Measurements from ENCODE around the gene TEKT3. TPM values are rescaled to one million over a fixed set of nuclear protein-coding genes. Genes with fewer than 3 reads are reported as not detected.

TEKT3 gene
- total and polyA plus RNA-seq, 2 of the 4 experiments (the other 2 are of a cell fraction): 0.15 TPM; not detected in 1

DNA sequence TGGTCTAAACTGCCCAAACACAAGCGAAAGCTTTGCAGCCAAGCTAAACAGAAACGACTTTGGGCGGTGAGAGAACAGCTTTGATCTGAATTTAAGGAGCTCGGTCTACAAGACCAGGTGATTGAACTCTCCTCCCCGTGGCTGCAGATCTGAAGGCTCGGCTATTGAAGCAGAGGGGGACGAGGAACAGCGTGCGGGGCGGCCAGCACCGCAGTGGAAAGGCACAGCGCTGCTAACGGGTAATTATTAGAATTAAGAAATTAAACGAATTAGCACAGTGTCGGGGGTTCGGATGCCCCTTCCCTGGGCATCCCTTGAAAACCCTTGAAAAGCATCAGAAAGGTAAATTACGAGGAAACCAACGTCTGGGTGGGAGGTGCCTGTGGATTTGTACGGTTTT, 431 bp downstream of the TEKT3 start:
- WGBS, 2 experiments (ENCODE audit: extremely low coverage in 2 of 2, insufficient read length in 1 of 2): 7% methylated on average over 5 of the region's 19 CpGs; no CpG with 5 or more reads in 1 of the 2 experiments
- Histone ChIP-seq H4K91ac (ENCODE audit: insufficient read depth, low read depth, low read length) (no peak overlapping the region), H3K4ac (ENCODE audit: low read depth, low read length) (no peak overlapping the region), H3K27ac (ENCODE audit: insufficient read depth, low read length) (no peak overlapping the region), H4K20me1 (ENCODE audit: insufficient read depth, low read length) (no peaks in the 10 kb centered on the region), H4K5ac (ENCODE audit: low read depth, low read length) (no peak overlapping the region), H2AK9ac (replicated peaks; ENCODE audit: low read depth, low read length, poor library complexity) (no peak overlapping the region), H3K4me2 (ENCODE audit: low read depth, low read length) (peak overlapping the region; percentile 63), H2BK15ac (ENCODE audit: low read depth, low read length) (no peak overlapping the region), H3K4me3 (ENCODE audit: insufficient read depth, low read depth, low read length) (peak overlapping the region; percentile 37), H3K79me1 (ENCODE audit: low read depth in 1 of 2, low read length in 2 of 2) (no peaks in the 10 kb centered on the region), H2AFZ (replicated peaks; ENCODE audit: low read length, poor library complexity) (peak overlapping the region; percentile 84), H3K56ac (ENCODE audit: extremely low read depth, insufficient read depth, low read length) (no peak overlapping the region), H4K8ac (ENCODE audit: low read depth in 2 of 2, low read length in 2 of 2) (no peak overlapping the region), H3K18ac (ENCODE audit: low read depth, low read length) (no peak overlapping the region), H2BK5ac (ENCODE audit: low read depth, low read length, poor library complexity, severe bottlenecking) (no peak overlapping the region), H3K14ac (replicated peaks; ENCODE audit: low read depth, low read length) (no peak overlapping the region), H3K4me1 (ENCODE audit: control insufficient read depth, insufficient read depth, low read length) (no peaks in the 10 kb centered on the region), H2BK20ac (ENCODE audit: low read depth, low read length) (no peak overlapping the region), H2AK5ac (ENCODE audit: low read depth, low read length) (no peak overlapping the region), H3K36me3 (ENCODE audit: control insufficient read depth, insufficient read depth, low read length) (no peaks in the 10 kb centered on the region), H3K9ac (ENCODE audit: low read depth, low read length) (no peak overlapping the region), H3K23ac (ENCODE audit: low read depth, low read length) (no peak overlapping the region), H3K9me3 (ENCODE audit: control insufficient read depth, insufficient read depth, low read length) (no peaks in the 10 kb centered on the region), H2BK120ac (ENCODE audit: low read depth, low read length) (no peak overlapping the region), H3K27me3 (ENCODE audit: control insufficient read depth, insufficient read depth, low read length) (peaks cover 13% of the 10 kb centered on the region), H3K9me1 (ENCODE audit: insufficient read depth, low read length) (no peaks in the 10 kb centered on the region)
- intact Hi-C loops (cut with micrococcal nuclease): loop anchor here (10.0 kb wide), 1 partner anchor 76 kb away; the partner anchor contains the start of gene PMP22
- no peak for DNase-seq
- CTCF ChIA-PET: no interaction called here
- dilution Hi-C loops (cut with HindIII; ENCODE audit: low sequenced_read_pairs, unreplicated experiment): no loop called here
- TF ChIP-seq FOS (IDR thresholded peaks at IDR 0.05; ENCODE audit: low read depth, low read length) (no peak), SMC3 (IDR thresholded peaks at IDR 0.05; ENCODE audit: low read depth, low read length) (no peak), CHD1 (IDR thresholded peaks at IDR 0.05; ENCODE audit: low read depth, low read length) (no peak), MAZ (IDR thresholded peaks at IDR 0.05; ENCODE audit: borderline replicate concordance, low read depth, low read length) (no peak), POLR2A (IDR thresholded peaks at IDR 0.05; ENCODE audit: low read depth, low read length) (no peak), CTCF (conservative IDR thresholded peaks at IDR 0.05; ENCODE audit: low read depth, low read length) (no peak)
- POLR2A ChIA-PET (ENCODE audit: unreplicated experiment): no interaction called here
- in situ Hi-C loops (cut with MboI; ENCODE audit: low sequenced_read_pairs): no loop called here
- BruUV-seq (replicated peaks): no TSS peak
- ATAC-seq (ENCODE audit: low read depth): no peak
